Smooth muscle cell (in vitro differentiated cells): ENCODE measurements around the gene CC2D2A. TPM values are rescaled to one million over a fixed set of nuclear protein-coding genes. Genes with fewer than 3 reads are reported as not detected.
"Not testable (repeated sequence)": the region's sequence is repeated elsewhere in the genome, so short reads cannot be mapped to it uniquely, and the experiment has no call there.

ENCODE experiments used
- DNase-seq: peaks from one replicate; lab custom pipeline; 2025; ENCODE audit not compliant: unreplicated experiment; lab: John Stamatoyannopoulos, UW
- H2AFZ ChIP-seq: fragments of 200-600 bp; sonication (generic); 2 replicates; pipeline ENCODE4 v1.6.0; 2016; ENCODE audit warnings: antibody characterized with exemption, low read depth, mild to moderate bottlenecking
- H3F3A ChIP-seq: fragments of 200-600 bp; sonication (generic); 2 replicates; pipeline ENCODE4 v1.6.0; 2017; ENCODE audit warnings: antibody characterized with exemption, low read depth
- H3K27ac ChIP-seq: fragments of 200-600 bp; sonication (generic); 2 replicates; pipeline ENCODE4 v1.5.1; 2016; ENCODE audit warnings: low read depth, mild to moderate bottlenecking
- H3K27me3 ChIP-seq: fragments of 200-600 bp; sonication (generic); 2 replicates; pipeline ENCODE4 v1.6.1; 2016; ENCODE audit warnings: low read depth, mild to moderate bottlenecking
- H3K36me3 ChIP-seq: fragments of 200-600 bp; sonication (generic); 2 replicates; pipeline ENCODE4 v1.5.1; 2016; ENCODE audit warnings: low read depth
- H3K4me1 ChIP-seq: fragments of 200-600 bp; sonication (generic); 2 replicates; pipeline ENCODE4 v1.5.1; 2016; ENCODE audit warnings: low read depth
- H3K4me2 ChIP-seq: fragments of 200-600 bp; sonication (generic); 2 replicates; pipeline ENCODE4 v1.6.0; 2016; ENCODE audit warnings: mild to moderate bottlenecking
- H3K4me3 ChIP-seq: fragments of 200-600 bp; sonication (generic); 2 replicates; pipeline ENCODE4 v1.5.1; 2016; ENCODE audit warnings: mild to moderate bottlenecking
- H3K79me2 ChIP-seq: fragments of 200-600 bp; sonication (generic); 2 replicates; pipeline ENCODE4 v1.6.0; 2016; ENCODE audit warnings: low read depth, mild to moderate bottlenecking
- H3K9ac ChIP-seq: fragments of 200-600 bp; sonication (generic); 2 replicates; pipeline ENCODE4 v1.6.0; 2016; ENCODE audit warnings: low read depth
- H3K9me3 ChIP-seq: fragments of 200-600 bp; sonication (generic); replicated peaks from 2 replicates; pipeline ENCODE4 v1.5.1; 2016; ENCODE audit warnings: low read depth
- H4K20me1 ChIP-seq: fragments of 200-600 bp; sonication (generic); 2 replicates; pipeline ENCODE4 v1.6.0; 2016; ENCODE audit warnings: low read depth
- CTCF ChIP-seq: fragments of 200-600 bp; sonication (generic); IDR thresholded peaks from 2 replicates; pipeline ENCODE4 v1.5.1; 2017; ENCODE audit warnings: borderline replicate concordance, mild to moderate bottlenecking, antibody characterized with exemption; ENCODE audit not compliant: insufficient read depth, poor library complexity, severe bottlenecking
- WGBS: methylation state at CpG from one replicate; pipeline ENCODE4 v1.1.7; 2016; ENCODE audit warnings: low lambda C conversion rate; 5-methylcytosine and 5-hydroxymethylcytosine counted together
- polyA plus RNA-seq: library from polyadenylated mRNA; unstranded; fragments of >200 nt; fragmentation: Nextera tagmentation; extraction: Ambion mirVana; gene quantifications from 2 replicates; pipeline ENCODE4 v1.2.1, GENCODE V29; 2016
- total RNA-seq: library from RNA; depleted of rRNA; stranded (reverse); fragments of >200 nt; gene quantifications from 2 replicates; pipeline ENCODE4 v1.2.3, GENCODE V29; 2014

CC2D2A gene
- total and polyA plus RNA-seq, 2 experiments from 2014 or later = 12.8 to 15.0 TPM

GRCh38 chr4:15513545-15513944, 43.9 kb downstream of the CC2D2A start:
- H3F3A ChIP-seq = no peaks in the 10 kb centered on the region
- no peaks in the 10 kb centered on the region for H3K79me2 ChIP-seq
- no peak overlapping the region for H3K9ac ChIP-seq
- H3K4me3 ChIP-seq = no peak overlapping the region
- no peaks in the 10 kb centered on the region for H3K4me1 ChIP-seq
- H3K27ac ChIP-seq = no peak overlapping the region
- no peaks in the 10 kb centered on the region for H4K20me1 ChIP-seq
- no peak for DNase-seq
- 68% methylated on average over 3 of the region's 3 CpGs for WGBS
- no peaks in the 10 kb centered on the region for H3K9me3 ChIP-seq
- H3K36me3 ChIP-seq = peaks cover 6% of the 10 kb centered on the region
- no peak for TF ChIP-seq CTCF
- no peak overlapping the region for H3K4me2 ChIP-seq
- no peak overlapping the region for H2AFZ ChIP-seq
- H3K27me3 ChIP-seq = no peaks in the 10 kb centered on the region

- Histone ChIP-seq H3K4me2 (no peak overlapping the region), H3F3A (no peaks in the 10 kb centered on the region), H3K27ac (no peak overlapping the region), H3K27me3 (no peaks in the 10 kb centered on the region), H3K36me3 (peaks cover 16% of the 10 kb centered on the region), H3K9ac (no peak overlapping the region), H2AFZ (no peak overlapping the region), H3K4me1 (no peaks in the 10 kb centered on the region), H4K20me1 (no peaks in the 10 kb centered on the region), H3K9me3 (no peaks in the 10 kb centered on the region), H3K79me2 (no peaks in the 10 kb centered on the region), H3K4me3 (no peak overlapping the region)
- 79% methylated on average over 4 of the region's 4 CpGs for WGBS
- no peak for TF ChIP-seq CTCF
- DNase-seq = no peak
These were observed 45.4 kb downstream of the CC2D2A start for GRCh38 chr4:15515106-15515505.

- no peaks in the 10 kb centered on the region for H3K27me3 ChIP-seq
- no peak overlapping the region for H3K4me2 ChIP-seq
- no peak overlapping the region for H3K9ac ChIP-seq
- H3K4me3 ChIP-seq = no peak overlapping the region
- no peak overlapping the region for H3K27ac ChIP-seq
- 100% methylated on average over 3 of the region's 3 CpGs for WGBS
- H3K4me1 ChIP-seq = no peaks in the 10 kb centered on the region
- no peaks in the 10 kb centered on the region for H3K79me2 ChIP-seq
- H3K9me3 ChIP-seq = no peaks in the 10 kb centered on the region
- peaks cover 16% of the 10 kb centered on the region for H3K36me3 ChIP-seq
- no peak overlapping the region for H2AFZ ChIP-seq
- no peak for DNase-seq
- no peaks in the 10 kb centered on the region for H4K20me1 ChIP-seq
- no peak for TF ChIP-seq CTCF
- H3F3A ChIP-seq = no peaks in the 10 kb centered on the region
These were observed 46.8 kb downstream of the CC2D2A start for GRCh38 chr4:15516494-15516893.

GRCh38 chr4:15517681-15518080, 48.0 kb downstream of the CC2D2A start:
- H3K9ac ChIP-seq, H2AFZ ChIP-seq, H3K4me2 ChIP-seq, H3K79me2 ChIP-seq, DNase-seq, H3K27me3 ChIP-seq, H4K20me1 ChIP-seq, H3K27ac ChIP-seq, H3K4me1 ChIP-seq, H3F3A ChIP-seq, H3K9me3 ChIP-seq, H3K4me3 ChIP-seq: not testable (repeated sequence)
- WGBS = 94% methylated on average over 4 of the region's 4 CpGs
- peaks cover 16% of the 10 kb centered on the region for H3K36me3 ChIP-seq
